Esophagus squamous epithelium (tissue), 4 donors: Measurements from ENCODE around the gene CTNNA3.

ENCODE experiments used
- POLR2A ChIP-seq, 4 donors: fragments of 450-650 bp; IDR thresholded peaks; one replicate each; pipeline ENCODE4 v1.6.1; 2017; ENCODE audit warnings: antibody characterized with exemption in 4 of 4, mild to moderate bottlenecking in 4 of 4, moderate library complexity in 3 of 4
- TF ChIP-seq, protein P1 (sequence below), 6 experiments: fragments of 450-650 bp in 4 of 6; fragments of 200-600 bp in 2 of 6; sonication (generic) in 2 of 6; IDR thresholded peaks; one replicate each; pipeline ENCODE4 v1.5.1; 2016 to 2019; ENCODE audit warnings: antibody characterized with exemption in 6 of 6, mild to moderate bottlenecking in 4 of 6, moderate library complexity in 4 of 6

- TF ChIP-seq, protein P1, sequence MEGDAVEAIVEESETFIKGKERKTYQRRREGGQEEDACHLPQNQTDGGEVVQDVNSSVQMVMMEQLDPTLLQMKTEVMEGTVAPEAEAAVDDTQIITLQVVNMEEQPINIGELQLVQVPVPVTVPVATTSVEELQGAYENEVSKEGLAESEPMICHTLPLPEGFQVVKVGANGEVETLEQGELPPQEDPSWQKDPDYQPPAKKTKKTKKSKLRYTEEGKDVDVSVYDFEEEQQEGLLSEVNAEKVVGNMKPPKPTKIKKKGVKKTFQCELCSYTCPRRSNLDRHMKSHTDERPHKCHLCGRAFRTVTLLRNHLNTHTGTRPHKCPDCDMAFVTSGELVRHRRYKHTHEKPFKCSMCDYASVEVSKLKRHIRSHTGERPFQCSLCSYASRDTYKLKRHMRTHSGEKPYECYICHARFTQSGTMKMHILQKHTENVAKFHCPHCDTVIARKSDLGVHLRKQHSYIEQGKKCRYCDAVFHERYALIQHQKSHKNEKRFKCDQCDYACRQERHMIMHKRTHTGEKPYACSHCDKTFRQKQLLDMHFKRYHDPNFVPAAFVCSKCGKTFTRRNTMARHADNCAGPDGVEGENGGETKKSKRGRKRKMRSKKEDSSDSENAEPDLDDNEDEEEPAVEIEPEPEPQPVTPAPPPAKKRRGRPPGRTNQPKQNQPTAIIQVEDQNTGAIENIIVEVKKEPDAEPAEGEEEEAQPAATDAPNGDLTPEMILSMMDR (IDR thresholded peaks at IDR 0.05): no peak
- TF ChIP-seq POLR2A (IDR thresholded peaks at IDR 0.05): no peak
These were observed 886.6 kb downstream of the CTNNA3 start for GRCh38 chr10:66809402-66809801.
